WTC11 (cell line): ENCODE data around the gene B3GAT1. TPM values are rescaled to one million over a fixed set of nuclear protein-coding genes. Genes with fewer than 3 reads are reported as not detected.

Source experiments
- ATAC-seq: fragments of 200-7000 bp; cut with Tn5 transposase; 2 replicates; pipeline ENCODE4 v1.10.0; 2021; ENCODE audit warnings: mild to moderate bottlenecking, moderate library complexity
- CTCF ChIA-PET: fragments of 300-600 bp; sonication (Branson Sonifier 250); formaldehyde crosslinking; loops from one replicate; lab custom pipeline; 2021; ENCODE audit warnings: antibody characterized with exemption; lab: Charles Lee
- POLR2A ChIA-PET: fragments of 350-600 bp; sonication (Branson Sonifier 250); formaldehyde crosslinking; loops from one replicate; lab custom pipeline; 2021; ENCODE audit warnings: antibody characterized with exemption; lab: Charles Lee
- DNase-seq: peaks from one replicate; pipeline ENCODE4 v3.0.0; 2021; ENCODE audit warnings: low spot score
- H3K27ac Mint-ChIP-seq: 2 replicates; pipeline ENCODE4 v1.8.0; 2021; ENCODE audit warnings: mixed read lengths
- H3K27me3 Mint-ChIP-seq: 2 replicates; pipeline ENCODE4 v1.8.0; 2021; ENCODE audit warnings: low read depth, mild to moderate bottlenecking, moderate library complexity, mixed read lengths
- H3K36me3 Mint-ChIP-seq: 2 replicates; pipeline ENCODE4 v1.8.0; 2021; ENCODE audit warnings: mixed read lengths
- H3K4me1 Mint-ChIP-seq: 2 replicates; pipeline ENCODE4 v1.8.0; 2022; ENCODE audit warnings: mixed read lengths
- H3K4me3 Mint-ChIP-seq: 2 replicates; pipeline ENCODE4 v1.8.0; 2021; ENCODE audit warnings: mild to moderate bottlenecking, moderate library complexity, mixed read lengths
- H3K9me3 Mint-ChIP-seq: 2 replicates; pipeline ENCODE4 v1.8.0; 2021; ENCODE audit warnings: mixed read lengths
- ATF2 ChIP-seq: sonication (generic); formaldehyde crosslinking; IDR thresholded peaks from 2 replicates; pipeline ENCODE4 v1.8.1; 2022; ENCODE audit warnings: low read depth, missing genetic modification reagents, borderline replicate concordance
- HMGA2 ChIP-seq: fragments of 250-450 bp; sonication (Bioruptor Pico); IDR thresholded peaks from 2 replicates; pipeline ENCODE4 v1.4.0; 2021; ENCODE audit warnings: mild to moderate bottlenecking, moderate library complexity
- IRF1 ChIP-seq: sonication (generic); formaldehyde crosslinking; IDR thresholded peaks from 2 replicates; pipeline ENCODE4 v1.8.0; 2023; ENCODE audit warnings: missing genetic modification reagents
- PRRX2 ChIP-seq: fragments of 250-450 bp; sonication (Bioruptor Pico); IDR thresholded peaks from 2 replicates; pipeline ENCODE4 v1.8.0; 2021; ENCODE audit warnings: mild to moderate bottlenecking
- SMAD4 ChIP-seq: sonication (generic); formaldehyde crosslinking; IDR thresholded peaks from 2 replicates; pipeline ENCODE4 v1.8.0; 2022; ENCODE audit warnings: mild to moderate bottlenecking, missing genetic modification reagents
- TCF7 ChIP-seq: sonication (generic); formaldehyde crosslinking; IDR thresholded peaks from 2 replicates; pipeline ENCODE4 v1.8.0; 2022; ENCODE audit warnings: mild to moderate bottlenecking, low read depth, missing genetic modification reagents, moderate library complexity
- TEAD4 ChIP-seq: sonication (generic); formaldehyde crosslinking; IDR thresholded peaks from 2 replicates; pipeline ENCODE4 v1.8.0; 2022; ENCODE audit warnings: mild to moderate bottlenecking, missing genetic modification reagents
- TP53 ChIP-seq: sonication (generic); formaldehyde crosslinking; IDR thresholded peaks from 2 replicates; pipeline ENCODE4 v1.8.1; 2023; ENCODE audit warnings: mild to moderate bottlenecking, missing genetic modification reagents
- ZBTB21 ChIP-seq: sonication (generic); formaldehyde crosslinking; IDR thresholded peaks from 2 replicates; pipeline ENCODE4 v1.8.1; 2023; ENCODE audit warnings: mild to moderate bottlenecking, missing genetic modification reagents, borderline replicate concordance
- ZNF121 ChIP-seq: sonication (generic); formaldehyde crosslinking; IDR thresholded peaks from 2 replicates; pipeline ENCODE4 v1.8.0; 2023; ENCODE audit warnings: missing genetic modification reagents
- ZNF232 ChIP-seq: sonication (generic); formaldehyde crosslinking; IDR thresholded peaks from 2 replicates; pipeline ENCODE4 v1.8.0; 2022; ENCODE audit warnings: mild to moderate bottlenecking, missing genetic modification reagents
- total RNA-seq: library from RNA; stranded (reverse); gene quantifications from 3 replicates; pipeline ENCODE4 v1.2.3, GENCODE V29; 2021
- TF ChIP-seq, protein P1 (sequence below): sonication (generic); formaldehyde crosslinking; IDR thresholded peaks from 2 replicates; pipeline ENCODE4 v1.8.1; 2023; ENCODE audit warnings: mild to moderate bottlenecking, missing genetic modification reagents, moderate library complexity
- TF ChIP-seq, protein P2 (sequence below): fragments of 250-450 bp; sonication (Bioruptor Pico); IDR thresholded peaks from 2 replicates; pipeline ENCODE4 v1.9.0; 2021; ENCODE audit warnings: mild to moderate bottlenecking, borderline replicate concordance
- TF ChIP-seq, protein P3 (sequence below): fragments of 250-450 bp; sonication (Bioruptor Pico); IDR thresholded peaks from 2 replicates; pipeline ENCODE4 v1.8.0; 2021; ENCODE audit warnings: mild to moderate bottlenecking
- TF ChIP-seq, protein P4 (sequence below): fragments of 200-600 bp; IDR thresholded peaks from 2 replicates; pipeline ENCODE4 v1.8.0; 2022; ENCODE audit warnings: antibody characterized with exemption

B3GAT1 gene
- total RNA-seq, 1 experiment from 2014 or later = 30.0 TPM

DNA sequence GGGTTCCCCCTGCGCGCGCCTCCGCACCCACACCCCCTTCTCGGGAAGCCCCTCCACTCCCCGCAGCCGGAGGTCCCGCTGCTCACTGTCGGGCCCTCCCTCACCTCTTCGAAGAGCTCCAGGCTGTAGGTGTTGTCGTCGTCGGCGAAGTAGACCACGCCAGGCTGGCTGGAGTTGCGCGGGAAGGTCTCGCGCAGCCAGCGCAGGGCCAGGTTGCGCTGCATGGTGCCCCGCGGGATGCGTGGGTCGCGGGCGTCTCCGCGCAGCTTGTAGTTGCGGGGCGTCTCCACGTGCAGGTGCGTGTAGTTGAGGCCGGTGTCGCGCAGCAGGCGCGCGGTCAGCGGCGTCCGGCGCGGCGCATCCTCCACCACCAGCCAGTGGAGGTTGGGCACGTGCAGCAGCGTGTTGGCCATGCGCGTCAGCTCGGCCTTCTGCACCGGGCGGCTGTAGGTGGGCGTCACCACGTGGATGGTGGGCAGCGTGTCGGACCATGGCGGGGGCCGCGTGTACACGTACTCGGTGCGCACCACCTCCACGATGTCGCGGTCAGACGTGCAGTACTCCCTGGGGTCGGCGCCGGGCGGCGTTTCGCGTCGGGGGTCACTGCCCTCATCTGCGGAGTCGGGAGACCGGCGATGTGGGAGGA, 28.3 kb downstream of the B3GAT1 start:
- no peak for DNase-seq
- no peak overlapping the region for H3K4me3 Mint-ChIP-seq
- no peak for ATAC-seq
- TF ChIP-seq IRF1 (CRISPR knock-in tag) = no peak
- TF ChIP-seq, protein P1, sequence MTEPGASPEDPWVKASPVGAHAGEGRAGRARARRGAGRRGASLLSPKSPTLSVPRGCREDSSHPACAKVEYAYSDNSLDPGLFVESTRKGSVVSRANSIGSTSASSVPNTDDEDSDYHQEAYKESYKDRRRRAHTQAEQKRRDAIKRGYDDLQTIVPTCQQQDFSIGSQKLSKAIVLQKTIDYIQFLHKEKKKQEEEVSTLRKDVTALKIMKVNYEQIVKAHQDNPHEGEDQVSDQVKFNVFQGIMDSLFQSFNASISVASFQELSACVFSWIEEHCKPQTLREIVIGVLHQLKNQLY (CRISPR knock-in tag) = no peak
- no peak for TF ChIP-seq ATF2 (CRISPR knock-in tag)
- peaks cover 19% of the 10 kb centered on the region for H3K36me3 Mint-ChIP-seq
- no peak overlapping the region for H3K27ac Mint-ChIP-seq
- CTCF ChIA-PET = interaction anchor here (0.8 kb wide), 1 partner anchor 10 kb away, joined by 4 read pairs; no protein-coding TSS in a partner anchor
- peaks cover 10% of the 10 kb centered on the region for H3K4me1 Mint-ChIP-seq
- H3K9me3 Mint-ChIP-seq = peaks cover 3% of the 10 kb centered on the region; the same call in 1 of the 2 replicates
- POLR2A ChIA-PET = no interaction called here
- H3K27me3 Mint-ChIP-seq = no peaks in the 10 kb centered on the region

DNA sequence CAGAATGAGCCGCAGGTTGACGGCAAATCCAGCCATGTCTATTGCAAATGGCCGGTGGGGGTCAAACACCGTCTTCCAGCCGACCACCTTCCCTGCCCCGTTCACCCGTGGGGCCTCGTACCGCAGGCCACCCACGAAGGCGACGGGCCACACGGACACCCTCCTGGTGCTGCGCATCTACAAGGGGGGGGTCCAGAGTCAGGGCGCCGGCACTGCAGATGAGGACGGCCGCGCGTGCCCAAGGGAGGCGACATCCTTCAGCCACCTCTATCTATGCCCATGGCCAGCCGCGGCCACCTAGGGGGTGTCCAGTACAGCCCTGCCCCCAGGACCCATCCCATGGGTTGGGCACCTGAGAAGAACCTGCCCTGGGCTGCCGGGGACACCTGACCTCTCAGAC, 29.2 kb downstream of the B3GAT1 start:
- Mint-ChIP-seq H3K9me3 (no peaks in the 10 kb centered on the region), H3K27ac (no peak overlapping the region), H3K4me1 (peaks cover 10% of the 10 kb centered on the region), H3K4me3 (no peak overlapping the region), H3K27me3 (no peaks in the 10 kb centered on the region), H3K36me3 (peaks cover 19% of the 10 kb centered on the region)
- DNase-seq (no peak), ATAC-seq (no peak)
- ChIA-PET POLR2A (no interaction called here), CTCF (no interaction called here)
- TF ChIP-seq, protein P2, sequence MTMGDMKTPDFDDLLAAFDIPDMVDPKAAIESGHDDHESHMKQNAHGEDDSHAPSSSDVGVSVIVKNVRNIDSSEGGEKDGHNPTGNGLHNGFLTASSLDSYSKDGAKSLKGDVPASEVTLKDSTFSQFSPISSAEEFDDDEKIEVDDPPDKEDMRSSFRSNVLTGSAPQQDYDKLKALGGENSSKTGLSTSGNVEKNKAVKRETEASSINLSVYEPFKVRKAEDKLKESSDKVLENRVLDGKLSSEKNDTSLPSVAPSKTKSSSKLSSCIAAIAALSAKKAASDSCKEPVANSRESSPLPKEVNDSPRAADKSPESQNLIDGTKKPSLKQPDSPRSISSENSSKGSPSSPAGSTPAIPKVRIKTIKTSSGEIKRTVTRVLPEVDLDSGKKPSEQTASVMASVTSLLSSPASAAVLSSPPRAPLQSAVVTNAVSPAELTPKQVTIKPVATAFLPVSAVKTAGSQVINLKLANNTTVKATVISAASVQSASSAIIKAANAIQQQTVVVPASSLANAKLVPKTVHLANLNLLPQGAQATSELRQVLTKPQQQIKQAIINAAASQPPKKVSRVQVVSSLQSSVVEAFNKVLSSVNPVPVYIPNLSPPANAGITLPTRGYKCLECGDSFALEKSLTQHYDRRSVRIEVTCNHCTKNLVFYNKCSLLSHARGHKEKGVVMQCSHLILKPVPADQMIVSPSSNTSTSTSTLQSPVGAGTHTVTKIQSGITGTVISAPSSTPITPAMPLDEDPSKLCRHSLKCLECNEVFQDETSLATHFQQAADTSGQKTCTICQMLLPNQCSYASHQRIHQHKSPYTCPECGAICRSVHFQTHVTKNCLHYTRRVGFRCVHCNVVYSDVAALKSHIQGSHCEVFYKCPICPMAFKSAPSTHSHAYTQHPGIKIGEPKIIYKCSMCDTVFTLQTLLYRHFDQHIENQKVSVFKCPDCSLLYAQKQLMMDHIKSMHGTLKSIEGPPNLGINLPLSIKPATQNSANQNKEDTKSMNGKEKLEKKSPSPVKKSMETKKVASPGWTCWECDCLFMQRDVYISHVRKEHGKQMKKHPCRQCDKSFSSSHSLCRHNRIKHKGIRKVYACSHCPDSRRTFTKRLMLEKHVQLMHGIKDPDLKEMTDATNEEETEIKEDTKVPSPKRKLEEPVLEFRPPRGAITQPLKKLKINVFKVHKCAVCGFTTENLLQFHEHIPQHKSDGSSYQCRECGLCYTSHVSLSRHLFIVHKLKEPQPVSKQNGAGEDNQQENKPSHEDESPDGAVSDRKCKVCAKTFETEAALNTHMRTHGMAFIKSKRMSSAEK (CRISPR knock-in tag) = no peak
- TF ChIP-seq ZBTB21 (CRISPR knock-in tag) (no peak), ZNF232 (CRISPR knock-in tag) (no peak), TEAD4 (CRISPR knock-in tag) (no peak), TP53 (no peak), SMAD4 (CRISPR knock-in tag) (no peak), HMGA2 (CRISPR knock-in tag) (no peak), PRRX2 (CRISPR knock-in tag) (no peak), ZNF121 (CRISPR knock-in tag) (no peak)

DNA sequence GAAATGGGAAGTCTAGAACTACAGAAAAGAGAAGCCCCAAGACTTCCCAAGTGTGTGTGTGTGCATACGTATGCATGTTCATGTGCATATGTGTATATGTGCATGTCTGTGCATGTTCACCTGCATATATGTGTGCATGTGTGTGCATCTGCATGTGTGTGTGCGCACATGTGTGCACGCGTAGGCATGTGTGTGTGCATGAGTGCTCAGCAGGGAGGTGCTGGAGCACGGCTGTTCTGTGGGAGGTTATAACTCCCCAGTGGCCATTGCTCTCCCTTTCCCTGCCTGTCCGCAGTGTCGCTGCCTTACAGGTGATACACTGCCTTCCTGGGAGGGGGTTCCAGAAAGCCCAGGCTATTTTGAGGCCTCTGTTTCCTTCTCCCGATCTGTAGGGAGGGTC, 29.8 kb downstream of the B3GAT1 start:
- Mint-ChIP-seq H3K36me3 (peaks cover 20% of the 10 kb centered on the region), H3K4me1 (peaks cover 10% of the 10 kb centered on the region), H3K9me3 (no peaks in the 10 kb centered on the region), H3K27me3 (no peaks in the 10 kb centered on the region), H3K4me3 (no peak overlapping the region), H3K27ac (peak overlapping the region; percentile 43; the same call in 1 of the 2 replicates)
- ChIA-PET POLR2A (no interaction called here), CTCF (no interaction called here)
- ATAC-seq (no peak), DNase-seq (no peak)
- TF ChIP-seq TCF7 (CRISPR knock-in tag) = no peak
- TF ChIP-seq, protein P3, sequence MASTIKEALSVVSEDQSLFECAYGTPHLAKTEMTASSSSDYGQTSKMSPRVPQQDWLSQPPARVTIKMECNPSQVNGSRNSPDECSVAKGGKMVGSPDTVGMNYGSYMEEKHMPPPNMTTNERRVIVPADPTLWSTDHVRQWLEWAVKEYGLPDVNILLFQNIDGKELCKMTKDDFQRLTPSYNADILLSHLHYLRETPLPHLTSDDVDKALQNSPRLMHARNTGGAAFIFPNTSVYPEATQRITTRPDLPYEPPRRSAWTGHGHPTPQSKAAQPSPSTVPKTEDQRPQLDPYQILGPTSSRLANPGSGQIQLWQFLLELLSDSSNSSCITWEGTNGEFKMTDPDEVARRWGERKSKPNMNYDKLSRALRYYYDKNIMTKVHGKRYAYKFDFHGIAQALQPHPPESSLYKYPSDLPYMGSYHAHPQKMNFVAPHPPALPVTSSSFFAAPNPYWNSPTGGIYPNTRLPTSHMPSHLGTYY (CRISPR knock-in tag) = no peak
- TF ChIP-seq, protein P4, sequence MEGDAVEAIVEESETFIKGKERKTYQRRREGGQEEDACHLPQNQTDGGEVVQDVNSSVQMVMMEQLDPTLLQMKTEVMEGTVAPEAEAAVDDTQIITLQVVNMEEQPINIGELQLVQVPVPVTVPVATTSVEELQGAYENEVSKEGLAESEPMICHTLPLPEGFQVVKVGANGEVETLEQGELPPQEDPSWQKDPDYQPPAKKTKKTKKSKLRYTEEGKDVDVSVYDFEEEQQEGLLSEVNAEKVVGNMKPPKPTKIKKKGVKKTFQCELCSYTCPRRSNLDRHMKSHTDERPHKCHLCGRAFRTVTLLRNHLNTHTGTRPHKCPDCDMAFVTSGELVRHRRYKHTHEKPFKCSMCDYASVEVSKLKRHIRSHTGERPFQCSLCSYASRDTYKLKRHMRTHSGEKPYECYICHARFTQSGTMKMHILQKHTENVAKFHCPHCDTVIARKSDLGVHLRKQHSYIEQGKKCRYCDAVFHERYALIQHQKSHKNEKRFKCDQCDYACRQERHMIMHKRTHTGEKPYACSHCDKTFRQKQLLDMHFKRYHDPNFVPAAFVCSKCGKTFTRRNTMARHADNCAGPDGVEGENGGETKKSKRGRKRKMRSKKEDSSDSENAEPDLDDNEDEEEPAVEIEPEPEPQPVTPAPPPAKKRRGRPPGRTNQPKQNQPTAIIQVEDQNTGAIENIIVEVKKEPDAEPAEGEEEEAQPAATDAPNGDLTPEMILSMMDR = no peak
